RWPE2 (cell line): ENCODE data around the gene TMEM203.
A peak's percentile ranks its signal among the peaks of the same experiment; 100 is the strongest.

ENCODE experiments used
- ATAC-seq: fragments of 200-7000 bp; cut with Tn5 transposase; 3 replicates; pipeline ENCODE4 v1.9.1; 2021; ENCODE audit warnings: low read depth
- DNase-seq: peaks from one replicate; pipeline ENCODE4 v3.0.0-alpha.2; 2020; ENCODE audit warnings: low spot score
- H3K27ac ChIP-seq: fragments of 450-650 bp; 2 replicates; pipeline ENCODE4 v1.5.1; 2017; ENCODE audit warnings: mild to moderate bottlenecking; ENCODE audit not compliant: poor library complexity, severe bottlenecking
- H3K27me3 ChIP-seq: fragments of 250-450 bp; sonication (Bioruptor Pico); 2 replicates; pipeline ENCODE4 v1.5.1; 2021; ENCODE audit warnings: mild to moderate bottlenecking, moderate library complexity; ENCODE audit not compliant: insufficient read depth, poor library complexity, severe bottlenecking
- H3K36me3 ChIP-seq: fragments of 250-450 bp; sonication (Bioruptor Pico); 2 replicates; pipeline ENCODE4 v1.5.1; 2020; ENCODE audit warnings: low read depth, mild to moderate bottlenecking, moderate library complexity
- H3K4me1 ChIP-seq: fragments of 250-450 bp; sonication (Bioruptor Pico); 2 replicates; pipeline ENCODE4 v1.5.1; 2021; ENCODE audit warnings: mild to moderate bottlenecking, moderate library complexity; ENCODE audit not compliant: insufficient read depth, poor library complexity, severe bottlenecking
- H3K4me3 ChIP-seq: fragments of 250-450 bp; sonication (Bioruptor Pico); 2 replicates; pipeline ENCODE4 v1.5.1; 2021; ENCODE audit warnings: mild to moderate bottlenecking, moderate library complexity; ENCODE audit not compliant: severe bottlenecking
- H3K9me3 ChIP-seq: fragments of 250-450 bp; sonication (Bioruptor Pico); 2 replicates; pipeline ENCODE4 v1.5.1; 2021; ENCODE audit warnings: mild to moderate bottlenecking, moderate library complexity; ENCODE audit not compliant: severe bottlenecking
- CTCF ChIP-seq: fragments of 450-650 bp; IDR thresholded peaks from one replicate; pipeline ENCODE4 v1.5.1; 2017; ENCODE audit warnings: mild to moderate bottlenecking, moderate library complexity; ENCODE audit not compliant: poor library complexity, severe bottlenecking

The TMEM203 gene

GRCh38 chr9:137216188-137216965 lies 10.9 kb upstream of the TMEM203 start:
- no peak for TF ChIP-seq CTCF
- Histone ChIP-seq H3K4me3 (no peak overlapping the region), H3K4me1 (peaks cover 5% of the 10 kb centered on the region), H3K27ac (peak overlapping the region; percentile 42), H3K9me3 (no peaks in the 10 kb centered on the region), H3K27me3 (no peaks in the 10 kb centered on the region), H3K36me3 (0 out of 2 replicates have a peak, but pooled peaks cover 2% of the 10 kb centered on the region)
- no peak for DNase-seq
- no peak for ATAC-seq

- no peak for ATAC-seq
- peaks cover 5% of the 10 kb centered on the region for H3K4me1 ChIP-seq
- peaks cover 4% of the 10 kb centered on the region; the same call in 1 of the 2 replicates for H3K36me3 ChIP-seq
- TF ChIP-seq CTCF: no peak
- no peak overlapping the region for H3K27ac ChIP-seq
- H3K27me3 ChIP-seq: no peaks in the 10 kb centered on the region
- no peak for DNase-seq
- H3K9me3 ChIP-seq: no peaks in the 10 kb centered on the region
- H3K4me3 ChIP-seq: no peak overlapping the region
Measured at GRCh38 chr9:137215196-137215986, 9.9 kb upstream of the TMEM203 start.

GRCh38 chr9:137214620-137215019 lies 9.2 kb upstream of the TMEM203 start:
- no peak overlapping the region for H3K4me3 ChIP-seq
- ATAC-seq: no peak
- peaks cover 5% of the 10 kb centered on the region for H3K4me1 ChIP-seq
- no peak overlapping the region for H3K27ac ChIP-seq
- TF ChIP-seq CTCF: no peak
- H3K9me3 ChIP-seq: no peaks in the 10 kb centered on the region
- peaks cover 6% of the 10 kb centered on the region; the same call in 1 of the 2 replicates for H3K36me3 ChIP-seq
- no peak for DNase-seq
- H3K27me3 ChIP-seq: no peaks in the 10 kb centered on the region

- Histone ChIP-seq H3K27ac (no peak overlapping the region), H3K9me3 (no peaks in the 10 kb centered on the region), H3K36me3 (peaks cover 7% of the 10 kb centered on the region; the same call in 1 of the 2 replicates), H3K4me3 (no peak overlapping the region), H3K4me1 (no peaks in the 10 kb centered on the region), H3K27me3 (no peaks in the 10 kb centered on the region)
- DNase-seq (no peak), ATAC-seq (no peak)
- peak; percentile 20 for TF ChIP-seq CTCF
Measured at GRCh38 chr9:137213160-137214060, 8.0 kb upstream of the TMEM203 start.
